Esophagus squamous epithelium (tissue), 5 donors: ENCODE results near the gene FSHR. TPM values are rescaled to one million over a fixed set of nuclear protein-coding genes. Genes with fewer than 3 reads are reported as not detected.

Source experiments
- DNase-seq: peaks from one replicate; lab custom pipeline; 2025; lab: John Stamatoyannopoulos, UW
- H3K27ac ChIP-seq, 4 donors: fragments of 200-600 bp; sonication (generic); one replicate each; pipeline ENCODE4 v1.5.1; 2016 to 2019; ENCODE audit warnings: mild to moderate bottlenecking in 1 of 4
- H3K27me3 ChIP-seq, 4 donors: fragments of 200-600 bp; sonication (generic); 1 replicate in 3 of 4; 2 replicates in 1 of 4; pipeline versions ENCODE4 v1.5.1 to v1.6.0; 2017 to 2021; ENCODE audit warnings: antibody characterized with exemption in 1 of 4
- H3K36me3 ChIP-seq, 3 donors: fragments of 200-600 bp; sonication (generic); one replicate each; pipeline ENCODE4 v1.5.1; 2016 to 2019
- H3K4me1 ChIP-seq, 3 donors: fragments of 200-600 bp; sonication (generic); one replicate each; pipeline ENCODE4 v1.5.1; 2017 to 2019
- H3K4me3 ChIP-seq, 4 donors: fragments of 200-600 bp; sonication (generic); 1 replicate in 3 of 4; 2 replicates in 1 of 4; pipeline ENCODE4 v1.5.1; 2016 to 2019; ENCODE audit warnings: mild to moderate bottlenecking in 2 of 4, moderate library complexity in 1 of 4
- H3K9me3 ChIP-seq, 3 donors: fragments of 200-600 bp; sonication (generic); one replicate each; pipeline ENCODE4 v1.5.1; 2016 to 2019
- CTCF ChIP-seq, 6 experiments: fragments of 450-650 bp in 4 of 6; fragments of 200-600 bp in 2 of 6; sonication (generic) in 2 of 6; IDR thresholded peaks; one replicate each; pipeline ENCODE4 v1.5.1; 2016 to 2019; ENCODE audit warnings: antibody characterized with exemption in 6 of 6, mild to moderate bottlenecking in 4 of 6, moderate library complexity in 4 of 6
- POLR2A ChIP-seq, 4 donors: fragments of 450-650 bp; IDR thresholded peaks; one replicate each; pipeline ENCODE4 v1.6.1; 2017; ENCODE audit warnings: antibody characterized with exemption in 4 of 4, mild to moderate bottlenecking in 4 of 4, moderate library complexity in 3 of 4
- WGBS, 2 donors: methylation state at CpG; one replicate each; pipeline ENCODE4 v1.1.5; 2018; 5-methylcytosine and 5-hydroxymethylcytosine counted together
- intact Hi-C: fragments of 100-400 bp; cut with DNase I; formaldehyde crosslinking; loops from one replicate; pipeline ENCODE4 v1.15.0; 2022
- total RNA-seq, 4 donors: library from RNA; depleted of rRNA; stranded (reverse); fragments of >200 nt; gene quantifications; one replicate each; pipeline ENCODE4 v1.1.0, GENCODE V29; 2016
- donor health status: DM: yes; HTN: yes; CAD: no.

FSHR gene
- total RNA-seq, 4 donors from 2014 or later, result not detected

GRCh38 chr2:48983551-48983950 is 170.8 kb downstream of the FSHR start:
- Histone ChIP-seq H3K27me3 (no peaks in the 10 kb centered on the region), H3K4me3 (no peak overlapping the region), H3K27ac (no peak overlapping the region), H3K36me3 (no peaks in the 10 kb centered on the region), H3K4me1 (no peaks in the 10 kb centered on the region), H3K9me3 (no peaks in the 10 kb centered on the region)
- 92 to 93% methylated on average over 1 of the region's 1 CpG for WGBS, 2 donors
- TF ChIP-seq CTCF (IDR thresholded peaks at IDR 0.05), result no peak
- TF ChIP-seq POLR2A (IDR thresholded peaks at IDR 0.05), result no peak
- DNase-seq, result no peak
- intact Hi-C loops, result no loop called here

- DNase-seq, result no peak
- WGBS, 2 donors, result 79 to 80% methylated on average over 4 of the region's 4 CpGs
- Histone ChIP-seq H3K27me3 (no peaks in the 10 kb centered on the region), H3K27ac (no peak overlapping the region), H3K9me3 (no peaks in the 10 kb centered on the region), H3K4me3 (no peak overlapping the region), H3K36me3 (no peaks in the 10 kb centered on the region), H3K4me1 (no peaks in the 10 kb centered on the region)
- intact Hi-C loops, result no loop called here
- TF ChIP-seq CTCF (IDR thresholded peaks at IDR 0.05), result no peak
- TF ChIP-seq POLR2A (IDR thresholded peaks at IDR 0.05), result no peak
Observed at GRCh38 chr2:48982887-48983435, 171.4 kb downstream of the FSHR start.

GRCh38 chr2:48980846-48981245 is 173.5 kb downstream of the FSHR start:
- TF ChIP-seq POLR2A (IDR thresholded peaks at IDR 0.05) (no peak), CTCF (IDR thresholded peaks at IDR 0.05) (no peak)
- no peaks in the 10 kb centered on the region for H3K27me3 ChIP-seq
- no peak overlapping the region for H3K27ac ChIP-seq
- no peaks in the 10 kb centered on the region for H3K4me1 ChIP-seq
- no peak for DNase-seq
- intact Hi-C loops, result no loop called here
- H3K9me3 ChIP-seq, result no peaks in the 10 kb centered on the region
- H3K36me3 ChIP-seq, result no peaks in the 10 kb centered on the region
- WGBS, 2 donors, result 82 to 86% methylated on average over 2 of the region's 2 CpGs
- H3K4me3 ChIP-seq, result no peak overlapping the region

GRCh38 chr2:48979691-48980090 is 174.6 kb downstream of the FSHR start:
- Histone ChIP-seq H3K4me3 (no peak overlapping the region), H3K27me3 (no peaks in the 10 kb centered on the region), H3K9me3 (no peaks in the 10 kb centered on the region), H3K36me3 (no peaks in the 10 kb centered on the region), H3K27ac (no peak overlapping the region), H3K4me1 (no peaks in the 10 kb centered on the region)
- TF ChIP-seq CTCF (IDR thresholded peaks at IDR 0.05) (no peak), POLR2A (IDR thresholded peaks at IDR 0.05) (no peak)
- no peak for DNase-seq
- intact Hi-C loops, result no loop called here
- 100% methylated on average over 2 to 4 of the region's 4 CpGs for WGBS, 2 donors

GRCh38 chr2:48978131-48978530 is 176.2 kb downstream of the FSHR start:
- Histone ChIP-seq H3K27me3 (no peaks in the 10 kb centered on the region), H3K4me1 (no peaks in the 10 kb centered on the region)
- intact Hi-C loops, result no loop called here

More at GRCh38 chr2:48978131-48978530, 176.2 kb downstream of the FSHR start:
- no peak for DNase-seq
- Histone ChIP-seq H3K36me3 (no peaks in the 10 kb centered on the region), H3K4me3 (no peak overlapping the region), H3K27ac (no peak overlapping the region), H3K9me3 (no peaks in the 10 kb centered on the region)
- TF ChIP-seq CTCF (IDR thresholded peaks at IDR 0.05) (no peak), POLR2A (IDR thresholded peaks at IDR 0.05) (no peak)
